Stimulated activated naive B cell treated with anti-CD40 and anti-IgM and Interleukin-4, amounts not matched to agents 10 μg/mL and 1 μg/mL and 100 μg/mL, for 72 hours (primary cell): Measurements from ENCODE around the gene INTS6.
A peak's percentile ranks its signal among the peaks of the same experiment; 100 is the strongest.

ENCODE experiments used
- ATAC-seq, 2 donors: fragments of 150-1000 bp; cut with Tn5 transposase; replicated peaks; 2 replicates each; pipeline ENCODE4 v1.10.0; 2021; ENCODE audit warnings: moderate library complexity in 1 of 2
- DNase-seq: peaks from one replicate; pipeline ENCODE4 v3.0.0; 2021
- H3K27ac Mint-ChIP-seq: one replicate; pipeline ENCODE4 v1.8.0; 2022; ENCODE audit warnings: mild to moderate bottlenecking, mixed read lengths
- H3K27me3 Mint-ChIP-seq, 2 donors: one replicate each; pipeline ENCODE4 v1.8.0; 2022; ENCODE audit warnings: mixed read lengths in 2 of 2
- H3K36me3 Mint-ChIP-seq, 2 donors: one replicate each; pipeline ENCODE4 v1.8.0; 2022; ENCODE audit warnings: mixed read lengths in 2 of 2, mild to moderate bottlenecking in 1 of 2
- H3K4me1 Mint-ChIP-seq, 2 donors: one replicate each; pipeline ENCODE4 v1.8.0; 2022; ENCODE audit warnings: mixed read lengths in 2 of 2, mild to moderate bottlenecking in 1 of 2
- H3K4me3 Mint-ChIP-seq, 2 donors: one replicate each; pipeline ENCODE4 v1.8.0; 2022; ENCODE audit warnings: mild to moderate bottlenecking in 2 of 2, mixed read lengths in 2 of 2, moderate library complexity in 1 of 2
- H3K9me3 Mint-ChIP-seq, 2 donors: one replicate each; pipeline ENCODE4 v1.8.0; 2022; ENCODE audit warnings: mixed read lengths in 2 of 2, mild to moderate bottlenecking in 1 of 2

The INTS6 gene

GRCh38 chr13:51452361-51453206 lies at the start of gene INTS6:
TSS of gene INTS6 (minus strand) at chr13:51453036. CDS start at chr13:51452525, 511 bp downstream.
- peak; percentile 77 to 81 for ATAC-seq
- peak; percentile 99 for DNase-seq
- H3K9me3 Mint-ChIP-seq, result peaks cover 3 to 4% of the 10 kb centered on the region in 2 donors
- peak within 1 kb of the TSS; percentile 97 for H3K27ac Mint-ChIP-seq
- H3K4me1 Mint-ChIP-seq, result peaks cover 27 to 45% of the 10 kb centered on the region in 2 donors
- peak within 1 kb of the TSS; percentile 91 to 93 for H3K4me3 Mint-ChIP-seq
- no peaks in the 10 kb centered on the region for H3K27me3 Mint-ChIP-seq
- peaks cover 13 to 50% of the 10 kb centered on the region in 2 donors for H3K36me3 Mint-ChIP-seq

- Mint-ChIP-seq H3K4me3 (peak overlapping the region in 1 of 2 donors; percentile 26), H3K27me3 (peaks cover 0 to 7% of the 10 kb centered on the region in 2 donors), H3K4me1 (peaks cover 18 to 24% of the 10 kb centered on the region in 2 donors), H3K27ac (peak overlapping the region; percentile 90), H3K9me3 (no peaks in the 10 kb centered on the region), H3K36me3 (no peaks in the 10 kb centered on the region)
- peak; percentile 44 for DNase-seq
- ATAC-seq, result peak; percentile 98
Observed at GRCh38 chr13:51502153-51502651, 49.4 kb upstream of the INTS6 start.

GRCh38 chr13:51501592-51502152 lies 48.8 kb upstream of the INTS6 start:
- H3K27ac Mint-ChIP-seq, result peak overlapping the region; percentile 90

GRCh38 chr13:51501096-51501495 lies 48.3 kb upstream of the INTS6 start:
- ATAC-seq (no peak), DNase-seq (no peak)
- Mint-ChIP-seq H3K27ac (peak overlapping the region; percentile 90), H3K27me3 (peaks cover 5 to 7% of the 10 kb centered on the region in 2 donors), H3K36me3 (no peaks in the 10 kb centered on the region), H3K4me3 (no peak overlapping the region), H3K4me1 (peaks cover 18 to 24% of the 10 kb centered on the region in 2 donors), H3K9me3 (no peaks in the 10 kb centered on the region)

More at GRCh38 chr13:51501592-51502152, 48.8 kb upstream of the INTS6 start:
- no peak for DNase-seq
- no peaks in the 10 kb centered on the region for H3K36me3 Mint-ChIP-seq
- peak; percentile 50 to 53 for ATAC-seq
- H3K4me1 Mint-ChIP-seq, result peaks cover 18 to 24% of the 10 kb centered on the region in 2 donors
- no peaks in the 10 kb centered on the region for H3K9me3 Mint-ChIP-seq
- peak overlapping the region in 1 of 2 donors; percentile 26 for H3K4me3 Mint-ChIP-seq
- peaks cover 4 to 7% of the 10 kb centered on the region in 2 donors for H3K27me3 Mint-ChIP-seq

- Mint-ChIP-seq H3K4me3 (no peak overlapping the region), H3K36me3 (no peaks in the 10 kb centered on the region), H3K9me3 (no peaks in the 10 kb centered on the region), H3K27me3 (peaks cover 5 to 7% of the 10 kb centered on the region in 2 donors), H3K4me1 (peaks cover 18 to 24% of the 10 kb centered on the region in 2 donors), H3K27ac (no peak overlapping the region)
- DNase-seq (no peak), ATAC-seq (no peak)
Observed at GRCh38 chr13:51500687-51501086, 47.9 kb upstream of the INTS6 start.

GRCh38 chr13:51499841-51500240 lies 47.0 kb upstream of the INTS6 start:
- no peak overlapping the region for H3K27ac Mint-ChIP-seq
- no peak for DNase-seq

GRCh38 chr13:51495316-51495715 lies 42.5 kb upstream of the INTS6 start:
- H3K9me3 Mint-ChIP-seq, result no peaks in the 10 kb centered on the region
- H3K27me3 Mint-ChIP-seq, result peaks cover 7 to 11% of the 10 kb centered on the region in 2 donors
- DNase-seq (no peak), ATAC-seq (no peak)
- peaks cover 0 to 1% of the 10 kb centered on the region in 2 donors for H3K4me1 Mint-ChIP-seq
- no peak overlapping the region for H3K4me3 Mint-ChIP-seq
- H3K27ac Mint-ChIP-seq, result no peak overlapping the region
- H3K36me3 Mint-ChIP-seq, result no peaks in the 10 kb centered on the region

More at GRCh38 chr13:51499841-51500240, 47.0 kb upstream of the INTS6 start:
- no peak for ATAC-seq
- Mint-ChIP-seq H3K4me1 (peaks cover 18 to 24% of the 10 kb centered on the region in 2 donors), H3K36me3 (no peaks in the 10 kb centered on the region), H3K27me3 (peaks cover 5 to 7% of the 10 kb centered on the region in 2 donors), H3K4me3 (no peak overlapping the region), H3K9me3 (no peaks in the 10 kb centered on the region)

GRCh38 chr13:51494156-51494555 lies 41.3 kb upstream of the INTS6 start:
- ATAC-seq (no peak), DNase-seq (no peak)
- H3K27me3 Mint-ChIP-seq, result peaks cover under 1 to 11% of the 10 kb centered on the region in 2 donors

GRCh38 chr13:51488212-51488611 lies 35.4 kb upstream of the INTS6 start:
- H3K9me3 Mint-ChIP-seq, result peaks cover 3 to 6% of the 10 kb centered on the region in 2 donors
- peaks cover 0 to 4% of the 10 kb centered on the region in 2 donors for H3K27me3 Mint-ChIP-seq
- H3K4me1 Mint-ChIP-seq, result no peaks in the 10 kb centered on the region
- H3K36me3 Mint-ChIP-seq, result peaks cover 0 to 8% of the 10 kb centered on the region in 2 donors
- H3K4me3 Mint-ChIP-seq, result no peak overlapping the region
- H3K27ac Mint-ChIP-seq, result no peak overlapping the region
- no peak for ATAC-seq
- no peak for DNase-seq

More at GRCh38 chr13:51494156-51494555, 41.3 kb upstream of the INTS6 start:
- Mint-ChIP-seq H3K9me3 (no peaks in the 10 kb centered on the region), H3K4me3 (no peak overlapping the region), H3K27ac (no peak overlapping the region), H3K4me1 (no peaks in the 10 kb centered on the region), H3K36me3 (no peaks in the 10 kb centered on the region)

- H3K36me3 Mint-ChIP-seq, result peaks cover 0 to 8% of the 10 kb centered on the region in 2 donors
Observed at GRCh38 chr13:51481656-51482055, 28.8 kb upstream of the INTS6 start.

GRCh38 chr13:51479199-51479523 lies 26.3 kb upstream of the INTS6 start:
- DNase-seq (no peak), ATAC-seq (peak; percentile 53 to 69)
- Mint-ChIP-seq H3K27me3 (no peaks in the 10 kb centered on the region), H3K9me3 (peaks cover 3 to 5% of the 10 kb centered on the region in 2 donors), H3K27ac (no peak overlapping the region), H3K36me3 (peaks cover 2 to 8% of the 10 kb centered on the region in 2 donors), H3K4me3 (no peak overlapping the region), H3K4me1 (no peaks in the 10 kb centered on the region)

More at GRCh38 chr13:51481656-51482055, 28.8 kb upstream of the INTS6 start:
- ATAC-seq (no peak), DNase-seq (no peak)
- Mint-ChIP-seq H3K4me1 (no peaks in the 10 kb centered on the region), H3K27ac (no peak overlapping the region), H3K4me3 (no peak overlapping the region), H3K27me3 (no peaks in the 10 kb centered on the region), H3K9me3 (peaks cover 3 to 6% of the 10 kb centered on the region in 2 donors)

- ATAC-seq, result no peak
- H3K27ac Mint-ChIP-seq, result no peak overlapping the region
- H3K4me1 Mint-ChIP-seq, result no peaks in the 10 kb centered on the region
- peaks cover 0 to 2% of the 10 kb centered on the region in 2 donors for H3K9me3 Mint-ChIP-seq
- no peaks in the 10 kb centered on the region for H3K27me3 Mint-ChIP-seq
- no peak overlapping the region for H3K4me3 Mint-ChIP-seq
- DNase-seq, result no peak
- peaks cover 2% of the 10 kb centered on the region in 2 donors for H3K36me3 Mint-ChIP-seq
Observed at GRCh38 chr13:51478418-51479198, 25.8 kb upstream of the INTS6 start.

- no peaks in the 10 kb centered on the region for H3K9me3 Mint-ChIP-seq
- no peak overlapping the region for H3K27ac Mint-ChIP-seq
- no peak for DNase-seq
- no peaks in the 10 kb centered on the region for H3K27me3 Mint-ChIP-seq
- ATAC-seq, result no peak
- no peak overlapping the region for H3K4me3 Mint-ChIP-seq
- H3K4me1 Mint-ChIP-seq, result no peaks in the 10 kb centered on the region
- peaks cover 0 to 2% of the 10 kb centered on the region in 2 donors for H3K36me3 Mint-ChIP-seq
Observed at GRCh38 chr13:51477653-51478324, 25.0 kb upstream of the INTS6 start.
